ENCODE data around the gene TH.
"Not testable (repeated sequence)": the region's sequence is repeated elsewhere in the genome, so short reads cannot be mapped to it uniquely, and the experiment has no call there.

TH gene

GRCh38 chr11:2194877-2195755, 23.5 kb upstream of the TH start:
- DNase-seq: no peak

GRCh38 chr11:2193888-2194595, 22.4 kb upstream of the TH start:
- not testable (repeated sequence) for DNase-seq

GRCh38 chr11:2193099-2193887, 21.7 kb upstream of the TH start:
- no peak for DNase-seq

GRCh38 chr11:2192435-2192834, 20.8 kb upstream of the TH start:
- DNase-seq: no peak

GRCh38 chr11:2191883-2192282, 20.3 kb upstream of the TH start:
- no peak for DNase-seq

- DNase-seq: no peak
Observed at GRCh38 chr11:2190657-2191471, 19.2 kb upstream of the TH start.

- DNase-seq: no peak
Observed at GRCh38 chr11:2189938-2190656, 18.5 kb upstream of the TH start.

GRCh38 chr11:2188745-2189144, 17.1 kb upstream of the TH start:
- DNase-seq: no peak

- DNase-seq: no peak
Observed at GRCh38 chr11:2187280-2187707, 15.7 kb upstream of the TH start.

- no peak for DNase-seq
Observed at GRCh38 chr11:2186669-2187279, 15.2 kb upstream of the TH start.

- DNase-seq: no peak
Observed at GRCh38 chr11:2185324-2186085, 13.9 kb upstream of the TH start.

- DNase-seq: no peak
Observed at GRCh38 chr11:2182692-2183474, 11.3 kb upstream of the TH start.

GRCh38 chr11:2182075-2182474, 10.5 kb upstream of the TH start:
- DNase-seq: no peak

- DNase-seq: no peak
Observed at GRCh38 chr11:2180789-2181370, 9.3 kb upstream of the TH start.

- DNase-seq: no peak
Observed at GRCh38 chr11:2180347-2180746, 8.7 kb upstream of the TH start.

GRCh38 chr11:2179516-2179915, 7.9 kb upstream of the TH start:
- DNase-seq: no peak

GRCh38 chr11:2178906-2179494, 7.4 kb upstream of the TH start:
- no peak for DNase-seq

GRCh38 chr11:2178055-2178773, 6.6 kb upstream of the TH start:
- not testable (repeated sequence) for DNase-seq

Data from NCI-H510A treated with DMSO at 0.1 percent for 48 hours (cell line).